ENCODE measurements around the gene DNAH1.

The DNAH1 gene

DNA sequence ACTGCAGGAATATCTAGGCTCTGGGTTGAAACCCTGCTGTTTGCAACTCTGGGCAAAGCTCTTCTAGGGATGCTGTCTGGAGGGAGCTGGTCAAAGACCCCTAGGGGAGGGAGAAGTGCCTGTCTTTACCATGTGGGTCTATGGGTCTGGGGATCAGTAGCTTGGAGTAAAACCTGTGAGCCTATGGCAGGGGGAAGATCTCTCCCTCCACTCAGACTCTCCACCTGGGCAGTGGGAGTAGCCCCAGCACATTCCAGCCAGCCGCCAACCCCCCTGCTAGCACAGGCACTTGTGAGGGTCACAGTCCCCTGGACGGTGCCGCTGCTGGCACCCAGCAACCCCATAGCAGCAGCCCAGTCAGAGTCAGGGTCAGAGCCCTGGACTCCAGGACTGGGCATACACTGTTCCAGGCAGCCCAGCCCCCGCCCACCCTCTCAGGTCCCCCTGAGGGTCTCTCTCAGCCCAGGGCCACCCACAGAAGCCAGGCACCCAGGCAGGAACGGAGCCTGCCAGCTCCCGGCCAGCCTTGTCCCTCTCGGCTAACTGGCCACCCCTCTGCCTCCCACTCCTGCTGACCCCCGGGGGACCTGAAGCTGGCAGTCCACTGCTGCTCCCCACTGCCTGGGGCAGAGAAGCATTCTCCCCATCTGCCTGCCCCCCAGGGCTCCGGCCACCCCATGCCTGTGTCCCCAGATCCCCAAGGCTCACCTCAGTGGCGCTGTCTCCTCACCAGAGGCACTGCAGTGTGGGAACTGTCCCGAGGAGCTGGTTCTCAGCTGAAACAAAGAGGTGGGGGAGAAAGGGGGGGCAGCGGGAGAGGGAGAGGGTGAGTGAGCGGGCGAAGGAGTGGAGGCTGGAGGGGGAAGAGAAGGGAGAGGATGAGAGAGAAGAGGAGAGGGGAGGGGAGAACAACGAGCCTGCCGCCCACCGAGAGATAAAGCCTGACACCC lies 17.7 kb upstream of the DNAH1 start:
- H3K27me3 Mint-ChIP-seq: no peaks in the 10 kb centered on the region
- H3K36me3 Mint-ChIP-seq: no peaks in the 10 kb centered on the region
- no peak overlapping the region for H3K27ac Mint-ChIP-seq
- no peak overlapping the region for H3K4me3 Mint-ChIP-seq
- no peaks in the 10 kb centered on the region for H3K9me3 Mint-ChIP-seq
- H3K4me1 Mint-ChIP-seq: no peaks in the 10 kb centered on the region

DNA sequence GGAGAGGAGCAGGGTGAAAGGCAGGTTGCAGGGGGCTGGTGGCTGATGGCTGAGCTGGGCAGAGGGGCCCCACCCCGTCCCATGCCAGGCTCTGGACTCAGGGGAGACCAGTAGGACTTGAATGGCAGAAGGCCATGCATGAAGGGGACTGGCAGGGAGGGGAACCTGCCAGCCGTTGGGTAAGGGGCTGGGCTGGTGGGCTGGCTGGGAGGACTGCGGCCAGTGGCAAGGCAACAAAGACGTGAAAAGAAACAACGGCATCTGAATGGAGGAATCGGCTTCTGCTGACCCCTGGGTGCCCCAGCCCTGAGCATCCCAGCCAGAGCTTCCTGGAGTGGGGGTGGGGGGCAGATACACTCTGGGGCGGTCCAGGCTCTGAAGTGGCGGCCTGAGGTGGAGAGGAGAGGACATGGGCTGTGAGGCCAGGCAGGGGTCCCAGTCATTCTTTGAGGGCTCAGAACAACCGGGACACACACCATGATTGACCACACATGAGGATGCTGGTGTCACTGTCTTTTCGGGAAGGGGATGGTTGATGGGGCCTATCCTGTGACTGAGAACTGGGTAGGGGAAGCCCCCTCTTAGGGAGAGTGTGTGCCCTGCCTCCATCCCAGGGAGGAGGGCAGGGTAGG lies 16.8 kb upstream of the DNAH1 start:
- H3K4me3 Mint-ChIP-seq: no peak overlapping the region
- H3K9me3 Mint-ChIP-seq: no peaks in the 10 kb centered on the region
- H3K27me3 Mint-ChIP-seq: no peaks in the 10 kb centered on the region
- H3K36me3 Mint-ChIP-seq: no peaks in the 10 kb centered on the region
- no peaks in the 10 kb centered on the region for H3K4me1 Mint-ChIP-seq
- H3K27ac Mint-ChIP-seq: no peak overlapping the region

DNA sequence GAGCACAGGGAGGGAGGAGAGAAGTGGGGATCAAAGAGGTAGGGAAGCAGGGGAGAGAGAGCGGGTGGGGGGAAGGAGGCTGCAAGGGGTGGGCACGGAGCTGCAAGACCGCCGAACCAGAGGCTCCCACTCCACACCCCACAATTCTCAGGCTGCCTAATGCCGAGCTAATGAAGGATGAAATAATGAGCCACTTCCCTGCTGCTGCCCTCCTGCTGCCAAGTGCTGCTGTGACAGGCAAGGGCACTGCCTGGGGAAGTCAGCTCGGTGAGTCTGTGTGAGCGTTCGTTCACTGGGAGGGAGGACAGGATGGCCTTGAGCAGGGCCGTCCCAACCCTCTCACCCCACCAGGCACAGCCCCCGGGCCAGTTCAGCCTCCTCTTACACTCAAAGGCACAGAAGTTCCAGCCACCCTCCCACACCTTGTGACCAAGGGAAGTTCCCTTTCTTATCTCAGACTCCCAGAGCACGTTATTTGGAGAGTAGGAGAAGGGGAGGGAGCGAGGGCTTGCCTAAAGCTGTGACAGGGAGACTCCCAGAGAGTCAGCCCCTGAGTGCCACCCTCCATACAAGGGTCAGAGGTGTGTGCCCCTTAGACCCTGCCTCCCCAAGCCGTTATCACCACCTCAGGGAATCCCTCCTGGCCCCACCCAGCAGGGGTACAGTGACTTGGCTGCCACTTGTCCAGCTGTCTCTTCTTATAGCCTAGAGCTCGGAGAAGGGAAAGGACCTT lies 16.1 kb upstream of the DNAH1 start:
- Mint-ChIP-seq H3K4me1 (no peaks in the 10 kb centered on the region), H3K27ac (no peak overlapping the region), H3K36me3 (no peaks in the 10 kb centered on the region), H3K9me3 (no peaks in the 10 kb centered on the region), H3K4me3 (no peak overlapping the region), H3K27me3 (no peaks in the 10 kb centered on the region)

DNA sequence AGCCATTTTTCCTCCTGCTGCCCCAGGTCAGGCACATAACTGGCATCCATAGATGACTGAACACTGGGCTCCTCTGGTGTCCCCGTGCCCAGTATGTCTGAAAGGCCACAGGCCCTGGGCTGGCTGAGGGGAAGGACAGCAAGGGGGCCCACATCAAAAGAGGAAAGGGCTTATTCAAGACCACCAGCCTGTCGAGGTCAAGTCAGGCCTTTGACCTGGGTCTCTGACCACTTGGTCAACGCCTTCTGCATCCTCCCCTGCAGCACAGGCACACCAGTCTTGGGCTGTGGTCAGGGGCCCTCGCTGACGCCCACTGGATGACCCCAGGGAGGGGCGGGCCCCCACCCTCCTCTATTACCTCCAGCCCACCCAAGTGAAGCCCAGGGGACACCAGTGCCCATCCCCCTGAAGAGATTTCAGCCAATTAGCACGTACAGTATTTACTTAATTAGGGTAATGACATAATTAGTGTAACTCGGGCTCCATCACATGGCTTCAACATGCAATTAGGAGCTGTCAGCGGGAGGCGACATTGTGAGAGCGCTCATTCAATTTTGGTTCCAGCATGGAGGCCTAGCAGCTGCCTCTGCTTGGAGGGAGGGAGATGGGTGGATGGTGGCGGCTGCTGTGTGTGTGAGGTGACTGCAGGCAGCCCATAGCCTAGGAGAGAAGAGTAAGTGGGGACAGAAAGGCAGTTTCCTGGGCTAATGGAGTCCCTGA lies 13.5 kb upstream of the DNAH1 start:
- H3K4me3 Mint-ChIP-seq: no peak overlapping the region
- H3K27me3 Mint-ChIP-seq: no peaks in the 10 kb centered on the region
- no peaks in the 10 kb centered on the region for H3K36me3 Mint-ChIP-seq
- peaks cover 21% of the 10 kb centered on the region for H3K4me1 Mint-ChIP-seq
- H3K9me3 Mint-ChIP-seq: no peaks in the 10 kb centered on the region
- no peak overlapping the region for H3K27ac Mint-ChIP-seq

DNA sequence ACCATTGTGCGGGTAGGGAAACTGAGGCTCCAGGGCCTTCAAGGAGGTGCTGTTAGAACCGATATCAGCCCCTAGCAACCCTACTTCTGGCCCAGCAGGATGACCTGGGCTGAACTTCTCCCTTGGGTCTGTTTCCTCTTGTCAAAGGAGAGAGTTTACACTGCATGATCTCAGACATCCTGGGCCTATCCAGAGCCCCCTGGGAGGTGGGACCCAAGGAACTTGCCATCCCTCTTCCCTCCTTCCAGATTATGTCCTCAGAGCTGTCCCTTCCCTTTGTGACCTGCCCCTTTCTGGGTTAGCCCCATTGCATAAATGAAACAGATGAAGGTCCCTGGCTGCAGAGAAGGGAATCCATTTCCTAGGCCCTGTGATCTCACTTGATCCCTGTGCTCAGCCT lies 12.3 kb upstream of the DNAH1 start:
- Mint-ChIP-seq H3K9me3 (no peaks in the 10 kb centered on the region), H3K27me3 (no peaks in the 10 kb centered on the region)

DNA sequence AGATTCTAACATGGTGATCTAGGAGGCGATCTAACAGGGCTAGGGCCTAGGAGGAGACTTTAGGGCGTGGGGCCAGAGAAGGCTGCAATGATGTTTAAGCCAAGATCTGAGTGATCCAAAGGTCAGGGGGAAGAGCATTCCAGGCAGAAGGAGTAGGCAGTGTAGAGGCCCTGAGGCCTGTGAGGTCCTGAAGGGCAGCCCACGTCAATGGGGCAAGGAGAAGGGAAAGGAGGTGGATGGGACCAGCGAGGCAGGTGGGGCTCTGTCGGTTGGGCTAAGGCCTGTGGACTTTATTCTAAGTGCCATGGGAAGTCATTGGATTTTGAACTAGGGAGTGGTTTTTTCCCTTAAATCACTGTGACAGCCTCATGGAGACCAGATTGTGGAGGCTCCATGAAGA lies 10.2 kb upstream of the DNAH1 start:
- Mint-ChIP-seq H3K27me3 (no peaks in the 10 kb centered on the region), H3K27ac (no peak overlapping the region), H3K4me3 (no peak overlapping the region)

More for the DNA sequence above, 12.3 kb upstream of the DNAH1 start:
- H3K36me3 Mint-ChIP-seq: no peaks in the 10 kb centered on the region
- peaks cover 33% of the 10 kb centered on the region for H3K4me1 Mint-ChIP-seq
- H3K27ac Mint-ChIP-seq: no peak overlapping the region
- no peak overlapping the region for H3K4me3 Mint-ChIP-seq

DNA sequence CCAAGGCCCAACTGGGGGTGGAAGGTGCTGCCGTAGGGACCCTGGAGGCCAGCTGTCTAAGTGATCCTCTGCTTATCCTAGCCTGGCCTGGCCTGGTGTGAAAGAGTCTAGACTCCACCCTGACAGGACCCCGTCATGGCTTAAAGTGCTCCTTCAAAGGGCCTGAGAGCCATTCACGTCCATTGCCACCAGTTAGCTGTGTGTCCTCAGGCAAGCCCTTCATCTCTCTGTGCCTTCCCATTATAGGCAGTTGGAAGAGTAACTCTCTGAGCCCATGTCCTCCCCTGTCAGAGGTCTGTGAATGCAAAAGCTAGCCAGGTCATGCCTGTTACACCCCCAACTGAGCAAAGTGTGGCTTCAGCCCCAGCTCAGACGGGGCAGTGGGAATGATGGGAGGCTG lies 9.1 kb upstream of the DNAH1 start:
- H3K4me3 Mint-ChIP-seq: no peak overlapping the region
- H3K27ac Mint-ChIP-seq: no peak overlapping the region
- peaks cover 3% of the 10 kb centered on the region for H3K36me3 Mint-ChIP-seq
- peaks cover 41% of the 10 kb centered on the region for H3K4me1 Mint-ChIP-seq
- no peaks in the 10 kb centered on the region for H3K27me3 Mint-ChIP-seq
- H3K9me3 Mint-ChIP-seq: no peaks in the 10 kb centered on the region

More for the DNA sequence above, 10.2 kb upstream of the DNAH1 start:
- Mint-ChIP-seq H3K4me1 (peaks cover 38% of the 10 kb centered on the region), H3K36me3 (peaks cover 3% of the 10 kb centered on the region), H3K9me3 (no peaks in the 10 kb centered on the region)

DNA sequence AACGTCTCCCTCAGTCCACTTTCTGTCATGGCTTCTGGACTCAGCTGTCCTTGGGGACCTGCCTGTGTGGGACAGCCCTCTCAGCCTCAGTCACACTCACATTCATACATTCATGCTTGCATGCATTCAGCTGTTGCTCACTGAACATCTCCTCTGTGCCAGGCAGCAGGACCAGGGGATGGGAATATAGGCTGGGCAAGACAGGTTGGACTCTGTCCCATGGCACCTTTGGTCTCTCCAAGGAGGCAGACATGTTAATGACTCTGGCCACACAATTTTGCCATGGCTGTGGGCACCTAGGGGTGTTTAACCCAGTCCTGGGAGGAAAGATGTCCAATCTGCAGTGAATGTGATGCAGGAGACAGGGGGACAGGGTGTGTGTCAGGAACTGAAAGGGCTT lies 7.8 kb upstream of the DNAH1 start:
- H3K36me3 Mint-ChIP-seq: peaks cover 3% of the 10 kb centered on the region

DNA sequence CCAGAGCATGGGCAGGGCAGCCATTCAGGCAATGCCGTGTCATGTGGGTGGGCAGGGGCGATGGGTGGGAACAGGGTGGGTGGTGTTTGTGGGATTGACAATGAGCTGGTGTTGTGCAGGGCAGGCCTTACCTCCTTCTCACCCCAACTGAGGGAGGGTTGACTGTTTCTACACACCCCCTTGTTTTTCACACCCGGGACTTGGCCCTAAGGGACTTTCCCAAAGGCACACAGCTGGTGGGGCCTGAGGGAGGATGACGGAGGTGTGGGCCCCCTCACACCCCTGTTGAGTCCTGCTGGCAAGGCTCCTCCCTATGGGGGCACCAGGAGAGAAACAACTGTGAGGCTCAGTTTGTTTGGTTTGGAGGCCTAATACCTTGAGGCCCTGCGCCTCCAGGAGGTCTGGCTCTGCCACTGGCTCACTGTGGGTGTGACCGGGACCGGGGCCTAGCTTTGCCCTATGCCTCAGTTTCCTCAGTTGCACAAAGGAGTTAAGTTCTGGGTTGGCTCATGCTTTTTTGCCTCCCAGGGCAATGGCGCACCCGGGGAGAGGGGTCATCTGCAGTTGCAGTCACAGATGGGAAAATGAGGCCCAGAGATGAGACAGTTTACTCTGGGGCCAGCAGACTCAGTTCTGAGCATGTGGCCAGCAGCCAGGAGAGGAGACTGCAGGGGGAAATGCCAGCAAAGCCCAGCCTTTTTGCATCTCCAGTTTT lies 5.1 kb upstream of the DNAH1 start:
- Mint-ChIP-seq H3K9me3 (no peaks in the 10 kb centered on the region), H3K4me3 (no peak overlapping the region), H3K27ac (no peak overlapping the region), H3K36me3 (peaks cover 3% of the 10 kb centered on the region), H3K4me1 (peaks cover 36% of the 10 kb centered on the region), H3K27me3 (no peaks in the 10 kb centered on the region)

More for the DNA sequence above, 7.8 kb upstream of the DNAH1 start:
- Mint-ChIP-seq H3K4me1 (peaks cover 41% of the 10 kb centered on the region), H3K27me3 (no peaks in the 10 kb centered on the region), H3K9me3 (no peaks in the 10 kb centered on the region), H3K27ac (no peak overlapping the region), H3K4me3 (no peak overlapping the region)

DNA sequence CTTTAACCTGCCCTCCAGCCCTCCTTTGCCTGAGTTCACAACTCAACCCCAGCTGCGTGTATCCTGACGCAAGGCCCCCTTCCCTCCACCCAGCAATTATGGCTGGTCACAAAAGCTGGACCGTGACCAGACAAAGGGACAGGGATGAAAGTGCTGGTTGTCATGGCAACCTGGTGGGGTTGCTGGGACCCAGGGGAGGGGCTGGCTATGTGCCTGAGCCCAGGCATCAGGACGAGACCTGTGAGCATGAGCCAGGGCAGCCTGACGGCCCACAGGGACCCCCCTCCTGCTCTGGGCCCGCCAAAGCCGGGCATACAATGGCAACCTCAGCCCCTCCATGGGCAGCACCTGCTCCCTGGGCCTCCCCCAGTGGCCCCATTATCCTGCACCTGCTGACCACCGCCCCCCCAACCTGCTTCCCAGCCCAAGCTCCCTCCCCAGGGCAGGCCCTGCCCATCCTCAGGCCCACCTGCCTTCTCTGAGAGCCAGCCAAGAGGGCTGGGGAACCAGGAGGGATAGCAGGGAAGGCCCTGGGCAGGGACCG lies 4.5 kb upstream of the DNAH1 start:
- no peaks in the 10 kb centered on the region for H3K9me3 Mint-ChIP-seq
- H3K27ac Mint-ChIP-seq: no peak overlapping the region
- H3K27me3 Mint-ChIP-seq: no peaks in the 10 kb centered on the region
- no peak overlapping the region for H3K4me3 Mint-ChIP-seq
- peaks cover 3% of the 10 kb centered on the region for H3K36me3 Mint-ChIP-seq
- peaks cover 34% of the 10 kb centered on the region for H3K4me1 Mint-ChIP-seq

DNA sequence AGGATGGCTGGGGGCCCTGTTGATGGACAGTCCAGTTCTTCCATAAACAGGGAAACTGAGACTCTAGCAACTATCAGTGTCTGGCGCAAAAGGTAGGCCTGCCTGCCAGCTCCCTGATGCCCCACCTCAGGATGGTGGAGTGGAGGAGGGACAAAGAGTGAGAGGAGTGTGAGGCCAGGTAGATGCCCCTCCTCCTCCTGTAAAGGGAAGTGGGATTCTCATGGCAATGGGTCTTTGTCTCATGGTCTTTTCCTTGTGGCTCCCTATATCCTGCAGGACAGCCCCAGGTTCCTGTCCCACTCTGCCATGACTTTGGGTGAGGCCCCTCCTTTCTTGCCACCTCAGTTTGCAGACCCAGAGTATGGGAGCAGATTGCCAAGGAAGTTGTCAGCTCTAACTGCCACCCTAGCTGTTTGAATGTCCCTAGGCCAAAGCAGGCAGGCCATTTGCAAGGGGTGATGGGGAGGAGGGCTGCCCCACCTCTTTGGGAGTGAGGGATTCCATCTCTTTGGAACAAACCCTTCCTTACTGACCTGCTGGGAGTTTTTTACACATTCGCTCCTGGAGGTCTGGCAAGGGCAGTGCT lies 2.8 kb upstream of the DNAH1 start:
- Mint-ChIP-seq H3K36me3 (peaks cover 3% of the 10 kb centered on the region), H3K27ac (no peak overlapping the region), H3K9me3 (no peaks in the 10 kb centered on the region), H3K4me1 (peaks cover 28% of the 10 kb centered on the region), H3K4me3 (no peak overlapping the region), H3K27me3 (no peaks in the 10 kb centered on the region)

DNA sequence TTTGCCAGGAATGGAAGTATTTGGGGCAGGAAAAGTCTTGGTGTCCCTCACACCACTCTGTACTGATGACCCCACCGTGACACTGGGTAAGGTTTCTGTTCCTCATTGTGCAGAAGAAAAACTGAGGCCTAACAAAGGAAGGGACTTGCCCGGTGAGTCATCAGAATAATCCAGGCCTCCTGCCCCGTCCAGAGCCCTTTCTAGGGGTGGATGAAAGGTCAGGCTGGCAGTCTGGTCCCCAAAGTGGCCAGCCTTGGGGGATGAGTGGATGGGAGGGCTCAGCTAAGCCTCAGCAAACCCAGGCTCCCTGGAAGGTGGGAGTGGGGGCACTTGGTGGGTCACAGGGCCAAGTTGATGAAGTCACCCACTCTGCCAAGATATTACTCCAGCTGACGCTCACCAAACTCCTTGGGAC lies 2.3 kb upstream of the DNAH1 start:
- Mint-ChIP-seq H3K4me1 (peaks cover 23% of the 10 kb centered on the region), H3K27me3 (no peaks in the 10 kb centered on the region), H3K4me3 (no peak overlapping the region), H3K27ac (no peak overlapping the region), H3K9me3 (no peaks in the 10 kb centered on the region), H3K36me3 (peaks cover 3% of the 10 kb centered on the region)

DNA sequence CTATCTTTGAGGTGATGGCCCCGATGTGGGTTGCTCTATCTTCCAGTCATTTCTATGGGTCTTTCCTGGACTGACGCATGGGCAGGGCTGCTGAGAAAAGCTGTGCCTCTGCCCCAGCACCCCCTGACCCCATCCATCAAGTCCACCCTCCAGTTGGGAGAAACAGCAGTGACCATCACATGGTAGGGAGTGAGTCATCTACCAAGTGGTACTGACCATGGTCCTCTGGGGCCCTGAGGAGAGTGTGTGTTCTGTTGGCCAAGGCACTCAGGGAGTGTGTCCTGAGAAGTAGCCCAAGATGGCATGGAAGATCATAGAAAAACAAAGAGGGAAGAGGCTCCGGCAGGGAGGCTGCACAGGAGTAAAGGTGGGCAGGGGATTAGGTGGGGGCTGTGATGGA lies 1.6 kb upstream of the DNAH1 start:
- no peak overlapping the region for H3K27ac Mint-ChIP-seq
- no peak overlapping the region for H3K4me3 Mint-ChIP-seq
- H3K27me3 Mint-ChIP-seq: no peaks in the 10 kb centered on the region
- H3K36me3 Mint-ChIP-seq: peaks cover 3% of the 10 kb centered on the region
- no peaks in the 10 kb centered on the region for H3K9me3 Mint-ChIP-seq
- peaks cover 23% of the 10 kb centered on the region for H3K4me1 Mint-ChIP-seq

DNA sequence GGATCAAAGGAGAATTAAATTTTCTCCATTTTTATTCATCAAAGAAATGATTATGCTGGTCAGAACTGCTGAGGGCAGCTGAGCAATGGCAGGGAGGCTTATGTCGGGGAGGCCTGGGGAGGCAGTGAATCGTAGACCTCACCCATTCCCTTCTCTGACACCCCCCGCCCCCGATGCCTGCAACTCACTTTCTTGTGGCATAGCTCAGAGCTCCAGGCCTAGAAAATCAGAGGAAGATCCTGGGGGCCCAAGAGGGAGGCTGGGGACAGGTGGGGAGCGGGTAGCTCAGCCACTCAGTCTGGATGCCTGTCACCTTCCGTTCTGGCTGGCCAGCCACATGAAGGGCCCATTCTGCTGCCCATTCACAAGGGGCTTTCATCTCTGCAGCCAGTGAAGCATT lies 1.1 kb upstream of the DNAH1 start:
- H3K4me1 Mint-ChIP-seq: peaks cover 20% of the 10 kb centered on the region
- H3K4me3 Mint-ChIP-seq: no peak overlapping the region
- no peaks in the 10 kb centered on the region for H3K27me3 Mint-ChIP-seq
- no peaks in the 10 kb centered on the region for H3K9me3 Mint-ChIP-seq
- no peaks in the 10 kb centered on the region for H3K36me3 Mint-ChIP-seq
- no peak overlapping the region for H3K27ac Mint-ChIP-seq

Data from activated naive CD4-positive, alpha-beta T cell treated with anti-CD3 and anti-CD28 coated beads, Interleukin-2, amount 50 U/mL, for 24 hours (primary cell).